Heart right ventricle (tissue), 16 donors: ENCODE data around the gene IZUMO3. TPM values are rescaled to one million over a fixed set of nuclear protein-coding genes. Genes with fewer than 3 reads are reported as not detected.

Experiments used
- ATAC-seq, 8 donors: fragments of 200-7000 bp; cut with Tn5 transposase; one replicate each; pipeline ENCODE4 v1.9.1; 2020; ENCODE audit warnings: mild to moderate bottlenecking in 8 of 8, moderate library complexity in 8 of 8, moderate number of reproducible peaks in 1 of 8
- DNase-seq, 2 donors: peaks; one replicate each; pipeline ENCODE4 v3.0.0-alpha.2; 2020
- H3K27ac ChIP-seq, 10 donors: fragments of 200-600 bp; sonication (generic) in 2 of 10; one replicate each; pipeline versions ENCODE4 v1.5.0 to v1.8.0; 2020 to 2022; ENCODE audit warnings: mild to moderate bottlenecking in 3 of 10
- H3K27me3 ChIP-seq, 7 donors: fragments of 200-600 bp; one replicate each; pipeline ENCODE4 v1.8.0; 2021 to 2022; ENCODE audit warnings: mild to moderate bottlenecking in 2 of 7
- H3K36me3 ChIP-seq, 9 donors: fragments of 200-600 bp; sonication (generic) in 1 of 9; one replicate each; pipeline versions ENCODE4 v1.5.0 to v1.8.0; 2020 to 2022; ENCODE audit warnings: mild to moderate bottlenecking in 2 of 9
- H3K4me1 ChIP-seq, 9 donors: fragments of 200-600 bp; sonication (generic) in 1 of 9; one replicate each; pipeline versions ENCODE4 v1.5.0 to v1.8.0; 2020 to 2022; ENCODE audit warnings: mild to moderate bottlenecking in 4 of 9
- H3K4me3 ChIP-seq, 10 donors: fragments of 200-600 bp; sonication (generic) in 2 of 10; one replicate each; pipeline versions ENCODE4 v1.5.0 to v1.8.0; 2020 to 2022; ENCODE audit warnings: mild to moderate bottlenecking in 7 of 10, moderate library complexity in 2 of 10
- H3K9me3 ChIP-seq, 11 donors: fragments of 200-600 bp in 10 of 11; sonication (generic) in 2 of 11; one replicate each; pipeline versions ENCODE4 v1.5.0 to v1.8.0; 2013 to 2022; ENCODE audit warnings: mild to moderate bottlenecking in 2 of 11, control low read depth in 1 of 11, moderate library complexity in 1 of 11
- WGBS, 2 donors: extraction: QIAGEN DNeasy Blood & Tissue Kit; methylation state at CpG; one replicate each; pipeline ENCODE4 v1.1.7; 2013; ENCODE audit warnings: inconsistent platforms in 1 of 2; 5-methylcytosine and 5-hydroxymethylcytosine counted together
- intact Hi-C, 10 donors: fragments of 100-400 bp; cut with DNase I; formaldehyde crosslinking; loops; one replicate each; pipeline versions ENCODE4 v1.11.1 to v1.14.2; 2022
- long read RNA-seq, 3 donors: library from polyadenylated mRNA; unstranded; transcript quantifications; one replicate each; pipeline ENCODE4 v2.0.0, GENCODE V29; 2020 to 2021
- polyA plus RNA-seq, 2 donors: library from polyadenylated mRNA; stranded (reverse); fragments of 200-250 nt; gene quantifications; one replicate each; pipeline ENCODE4 v1.2.3, GENCODE V29; 2013
- total RNA-seq, 10 donors: library from RNA; stranded (reverse); fragmentation: NEBNext Ultra II Directional in 3 of 10; extraction: Animal tissue kit (Norgen Biotek cat#: 25700) in 3 of 10; gene quantifications; one replicate each; pipeline versions ENCODE4 v1.2.1 to v1.2.4, GENCODE V29; 2021 to 2023
- TF ChIP-seq, protein P1 (sequence below), 9 donors: fragments of 200-600 bp; sonication (generic) in 2 of 9; IDR thresholded peaks; one replicate each; pipeline versions ENCODE4 v1.5.0 to v1.8.0; 2021 to 2022; ENCODE audit warnings: antibody characterized with exemption in 9 of 9, mild to moderate bottlenecking in 5 of 9, moderate library complexity in 1 of 9
- donor health status: Arrhythmogenic right ventricular cardiomyopathy.
- donor health status: ischemic (EF 13 %, LVEDD 7.1; RV severe dilation, severe dysfunction).
- donor health status: healthy with polysubstance abuse.
- donor health status: DM: no; HTN: yes; CAD: no.
- donor health status: DM: no; HTN: no; CAD: no.
- donor health status: ischemic (EF 25% LVEDD 6.9; RV normal size, moderate dysfunction).
- donor health status: ischemic (EF 25% LVEDD 5.7; RV mildly dilated, moderate dysfunction).
- donor health status: healthy.
- donor health status: DM: yes; HTN: yes; CAD: no.
- donor health status: Ischemic cardiomyopathy.
- donor health status: ischemic (EF 35%, LVEDD 5.7; RV mildly dilated, moderate dysfunction).
- donor health status: nonischemic (EF 11% LVEDD 7.7; RV severe dilation, severe dysfunction).
- donor health status: DM: yes; HTN: yes; CAD: no.
- donor health status: PGD.
- donor health status: ischemic (EF 29% LVEDD 5.4; RV normal size, mild dysfunction).
- donor health status: nonischemic (EF 23%, LVEDD 6.1; RV moderate dilation, normal function).

Gene IZUMO3, protein sequence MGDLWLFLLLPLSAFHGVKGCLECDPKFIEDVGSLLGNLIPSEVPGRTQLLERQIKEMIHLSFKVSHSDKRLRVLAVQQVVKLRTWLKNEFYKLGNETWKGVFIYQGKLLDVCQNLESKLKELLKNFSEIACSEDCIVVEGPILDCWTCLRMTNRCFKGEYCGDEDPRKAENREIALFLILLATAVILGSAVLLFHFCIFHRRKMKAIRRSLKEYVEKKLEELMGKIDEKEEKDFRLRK
- total RNA-seq, result not detected
- polyA plus RNA-seq, result not detected
- long read RNA-seq, donor 1, result 0 reads
- long read RNA-seq, donor 2, result 0 reads
- long read RNA-seq, donor 3, result 0 reads

DNA sequence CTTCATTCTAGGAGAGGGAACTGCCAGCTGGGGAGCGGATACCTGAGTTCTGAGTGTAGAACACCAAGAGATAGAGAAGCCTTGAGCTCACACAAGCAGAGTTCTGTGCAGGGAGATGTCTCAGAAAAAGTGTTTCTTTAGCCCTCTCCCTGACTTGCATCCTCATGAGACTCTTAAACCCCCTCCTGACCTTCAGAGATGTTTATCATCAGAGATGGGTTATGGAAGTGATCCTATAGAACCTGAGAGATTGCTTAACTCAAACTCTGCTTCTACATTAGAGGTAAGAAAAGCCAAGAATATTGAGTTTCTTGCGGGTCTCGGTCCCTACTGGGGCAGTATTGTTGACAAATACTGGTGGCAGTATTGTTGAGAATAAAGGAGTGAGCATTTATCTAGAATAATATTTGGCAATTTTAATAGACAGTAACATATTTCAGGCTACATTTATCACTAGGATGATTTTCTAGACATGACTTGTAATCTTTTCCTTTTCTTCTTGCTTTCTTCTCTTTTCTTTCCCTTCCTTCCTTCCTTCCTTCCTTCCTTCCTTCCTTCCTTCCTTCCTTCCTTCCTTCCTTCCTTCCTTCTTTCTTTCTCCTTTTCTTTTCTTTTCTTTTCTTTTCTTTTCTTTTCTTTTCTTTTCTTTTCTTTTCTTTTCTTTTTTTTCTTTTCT, at the start of gene IZUMO3:
TSS of gene IZUMO3 (minus strand) at position 51 of the 676 bp plus-strand sequence. CDS start 248 bp downstream, outside the sequence.
- H3K36me3 ChIP-seq, result no peaks in the 10 kb centered on the region
- no peaks in the 10 kb centered on the region for H3K27me3 ChIP-seq
- WGBS, 2 donors, result 91 to 92% methylated on average over 3 of the region's 3 CpGs
- no peak within 1 kb of the TSS for H3K27ac ChIP-seq
- no peaks in the 10 kb centered on the region for H3K4me1 ChIP-seq
- no peak for ATAC-seq
- no peak within 1 kb of the TSS for H3K4me3 ChIP-seq
- DNase-seq, result no peak
- peaks cover 0 to 16% (median 0%) of the 10 kb centered on the region in 11 donors for H3K9me3 ChIP-seq
- intact Hi-C loops, result no loop called here
- TF ChIP-seq, protein P1, sequence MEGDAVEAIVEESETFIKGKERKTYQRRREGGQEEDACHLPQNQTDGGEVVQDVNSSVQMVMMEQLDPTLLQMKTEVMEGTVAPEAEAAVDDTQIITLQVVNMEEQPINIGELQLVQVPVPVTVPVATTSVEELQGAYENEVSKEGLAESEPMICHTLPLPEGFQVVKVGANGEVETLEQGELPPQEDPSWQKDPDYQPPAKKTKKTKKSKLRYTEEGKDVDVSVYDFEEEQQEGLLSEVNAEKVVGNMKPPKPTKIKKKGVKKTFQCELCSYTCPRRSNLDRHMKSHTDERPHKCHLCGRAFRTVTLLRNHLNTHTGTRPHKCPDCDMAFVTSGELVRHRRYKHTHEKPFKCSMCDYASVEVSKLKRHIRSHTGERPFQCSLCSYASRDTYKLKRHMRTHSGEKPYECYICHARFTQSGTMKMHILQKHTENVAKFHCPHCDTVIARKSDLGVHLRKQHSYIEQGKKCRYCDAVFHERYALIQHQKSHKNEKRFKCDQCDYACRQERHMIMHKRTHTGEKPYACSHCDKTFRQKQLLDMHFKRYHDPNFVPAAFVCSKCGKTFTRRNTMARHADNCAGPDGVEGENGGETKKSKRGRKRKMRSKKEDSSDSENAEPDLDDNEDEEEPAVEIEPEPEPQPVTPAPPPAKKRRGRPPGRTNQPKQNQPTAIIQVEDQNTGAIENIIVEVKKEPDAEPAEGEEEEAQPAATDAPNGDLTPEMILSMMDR (IDR thresholded peaks at IDR 0.05), result no peak

DNA sequence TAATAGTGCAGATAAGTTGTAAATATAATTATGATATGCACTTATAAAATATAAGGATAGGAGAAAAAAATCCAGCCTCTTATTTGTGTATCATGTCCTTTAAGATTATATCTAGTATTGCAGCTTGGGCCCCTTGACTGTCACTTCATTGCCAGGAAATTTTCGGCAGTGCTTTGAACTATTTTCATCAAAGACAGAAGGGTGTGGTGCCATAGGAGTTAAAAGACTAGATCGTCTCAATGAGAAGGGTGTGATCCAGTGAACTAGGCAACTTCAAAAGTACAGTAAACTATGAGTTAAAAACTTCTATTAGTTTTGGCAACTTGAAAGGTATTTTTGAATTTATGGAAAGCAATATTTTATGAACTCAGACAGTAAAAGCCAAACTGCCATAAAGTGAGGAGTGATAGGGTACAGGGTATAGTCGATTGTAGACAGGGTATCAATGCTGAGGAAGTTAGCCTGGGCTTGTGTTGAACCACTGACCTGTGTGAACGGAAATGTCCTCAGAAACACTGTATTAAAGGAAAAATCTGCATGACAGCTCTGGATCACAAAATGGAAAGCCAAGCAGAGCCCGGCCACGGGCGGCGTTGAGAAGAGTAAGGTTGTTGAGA, 48.6 kb upstream of the IZUMO3 start:
- ATAC-seq (no peak), DNase-seq (no peak)
- H3K4me1 ChIP-seq, result no peaks in the 10 kb centered on the region
- no peaks in the 10 kb centered on the region for H3K27me3 ChIP-seq
- intact Hi-C loops, result no loop called here
- H3K27ac ChIP-seq, result no peak overlapping the region
- H3K36me3 ChIP-seq, result no peaks in the 10 kb centered on the region
- no peak overlapping the region for H3K4me3 ChIP-seq
- H3K9me3 ChIP-seq, result peaks cover 0 to 22% (median 0%) of the 10 kb centered on the region in 11 donors
- TF ChIP-seq, protein P1 (IDR thresholded peaks at IDR 0.05), result no peak
- 68 to 74% methylated on average over 8 of the region's 8 CpGs for WGBS, 2 donors

DNA sequence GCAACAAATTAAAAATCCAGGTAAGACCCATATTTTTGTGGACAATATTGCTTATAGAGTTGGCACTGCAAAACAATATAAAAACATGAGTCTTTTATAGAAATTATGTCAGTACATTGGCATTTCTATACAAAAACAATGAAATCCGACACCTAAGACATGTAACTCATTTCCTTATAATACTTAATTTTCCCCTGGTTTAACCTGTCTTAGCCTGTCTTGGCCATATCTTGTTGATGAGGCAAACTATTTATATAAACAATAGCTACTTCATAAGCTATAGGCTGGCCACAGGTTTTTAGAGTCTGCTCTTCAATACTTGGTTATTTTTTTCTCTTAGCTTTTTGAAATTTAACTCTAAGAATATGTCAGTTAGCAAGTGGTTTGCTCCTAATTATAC, 44.7 kb upstream of the IZUMO3 start:
- H3K9me3 ChIP-seq, result peaks cover 0 to 27% (median 5%) of the 10 kb centered on the region in 11 donors
- H3K4me1 ChIP-seq, result no peaks in the 10 kb centered on the region
- 60 to 66% methylated on average over 1 of the region's 1 CpG for WGBS, 2 donors
- TF ChIP-seq, protein P1 (IDR thresholded peaks at IDR 0.05), result no peak
- H3K36me3 ChIP-seq, result no peaks in the 10 kb centered on the region
- H3K4me3 ChIP-seq, result no peak overlapping the region
- intact Hi-C loops, result no loop called here
- H3K27me3 ChIP-seq, result no peaks in the 10 kb centered on the region
- ATAC-seq (no peak), DNase-seq (no peak)
- no peak overlapping the region for H3K27ac ChIP-seq

DNA sequence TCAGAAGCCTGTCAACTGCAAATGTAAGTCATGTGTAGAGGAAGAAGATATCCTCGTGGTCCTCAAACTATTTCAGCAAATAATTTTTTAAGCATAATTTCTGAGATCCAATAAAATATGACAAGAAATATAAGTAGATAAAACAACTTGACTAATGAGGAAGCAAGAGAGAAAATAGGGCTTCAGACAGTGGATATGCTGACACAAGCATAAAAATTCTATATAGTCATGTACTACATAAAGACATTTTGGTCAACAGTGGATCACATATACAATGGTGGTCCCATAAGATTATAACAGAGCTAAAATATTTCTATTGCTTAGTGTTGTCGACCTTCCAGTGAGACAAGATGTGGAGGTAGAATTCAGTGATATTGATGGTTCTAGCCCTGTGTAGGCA, 42.2 kb upstream of the IZUMO3 start:
- intact Hi-C loops, result no loop called here

More for the DNA sequence above, 42.2 kb upstream of the IZUMO3 start:
- DNase-seq (no peak), ATAC-seq (no peak)
- H3K27me3 ChIP-seq, result no peaks in the 10 kb centered on the region
- H3K9me3 ChIP-seq, result peaks cover 0 to 40% (median 5%) of the 10 kb centered on the region in 11 donors
- WGBS, 2 donors, result 65 to 70% methylated on average over 2 of the region's 2 CpGs
- TF ChIP-seq, protein P1 (IDR thresholded peaks at IDR 0.05), result no peak
- no peak overlapping the region for H3K4me3 ChIP-seq
- H3K4me1 ChIP-seq, result no peaks in the 10 kb centered on the region
- H3K27ac ChIP-seq, result no peak overlapping the region
- no peaks in the 10 kb centered on the region for H3K36me3 ChIP-seq
